K562 (cell line): ENCODE data around the gene ZBTB47. TPM values are rescaled to one million over a fixed set of nuclear protein-coding genes. Genes with fewer than 3 reads are reported as not detected.

Experiments used
- ATAC-seq: fragments of 200-7000 bp; cut with Tn5 transposase; 3 replicates; pipeline ENCODE4 v1.9.1; 2020; ENCODE audit warnings: moderate library complexity
- BruUV-seq: library from RNA; stranded (reverse); fragments of 400-500 nt; replicated peaks from 2 replicates; lab custom pipeline; 2021; lab: Mats Ljungman, UMichigan
- CTCF ChIA-PET: fragments of 300-600 bp; formaldehyde crosslinking; extraction: SDS; loops from one replicate; lab custom pipeline; 2021; ENCODE audit warnings: low intra/inter-chr PET ratio; lab: Yijun Ruan, JAX
- POLR2A ChIA-PET: fragments of 300-600, 350-650 bp; sonication (Branson Sonifier 250); formaldehyde crosslinking; extraction: SDS; loops from one replicate; lab custom pipeline; 2021; ENCODE audit warnings: antibody characterized with exemption, inconsistent platforms; lab: Yijun Ruan, JAX
- DNase-seq, 4 experiments: peaks; one replicate each; pipeline versions ENCODE4 v3.0.0 to v3.0.0-alpha.2; 2011 to 2018; ENCODE audit warnings: low spot score in 3 of 4, mixed read lengths in 3 of 4; ENCODE audit errors: extremely low read depth in 1 of 4
- FAIRE-seq: peaks from 2 replicates; lab custom pipeline; 2011; peaks lifted over from hg19 to GRCh38; lab: Jason Lieb, UNC
- H2AFZ ChIP-seq: 2 replicates; pipeline ENCODE4 v1.6.0; 2011; ENCODE audit warnings: low read depth, low read length, control low read depth, inconsistent platforms
- H3K27ac ChIP-seq: fragments of 200-600 bp; 3 replicates; pipeline ENCODE4 v1.8.0; 2011; ENCODE audit warnings: low read depth, mild to moderate bottlenecking, control low read depth, inconsistent platforms, low read length, moderate library complexity, mixed read lengths; ENCODE audit errors: extremely low read depth
- H3K27me3 ChIP-seq, 2 experiments: fragments of 300-600 bp in 1 of 2; 2 replicates in 1 of 2; 3 replicates in 1 of 2; pipeline versions ENCODE4 v1.6.0 to v1.8.0; 2011; ENCODE audit warnings: inconsistent platforms in 2 of 2, low read length in 2 of 2, mild to moderate bottlenecking in 1 of 2, mixed read lengths in 1 of 2, moderate library complexity in 1 of 2; ENCODE audit not compliant: control insufficient read depth in 2 of 2, insufficient read depth in 2 of 2
- H3K36me3 ChIP-seq: fragments of 300-600 bp; 3 replicates; pipeline ENCODE4 v1.8.0; 2011; ENCODE audit warnings: mild to moderate bottlenecking, low read length, inconsistent platforms; ENCODE audit not compliant: control insufficient read depth, insufficient read depth
- H3K4me1 ChIP-seq, 2 experiments: fragments of 200-600 bp in 1 of 2; replicated peaks in 1 of 2; 2 replicates in 1 of 2; 3 replicates in 1 of 2; pipeline versions ENCODE4 v1.5.1 to v1.8.0; 2011; ENCODE audit warnings: inconsistent platforms in 2 of 2, low read length in 2 of 2, mild to moderate bottlenecking in 1 of 2, mixed read lengths in 1 of 2, moderate library complexity in 1 of 2; ENCODE audit not compliant: control insufficient read depth in 2 of 2, insufficient read depth in 2 of 2
- H3K4me2 ChIP-seq: 2 replicates; pipeline ENCODE4 v1.6.1; 2011; ENCODE audit warnings: low read length, control low read depth, inconsistent platforms, mixed read lengths; ENCODE audit not compliant: insufficient read depth
- H3K4me3 ChIP-seq: fragments of 200-600 bp; sonication (generic), shearing (Covaris generic); 2 replicates; pipeline ENCODE4 v1.5.1; 2016; ENCODE audit warnings: control low read depth, inconsistent platforms
- H3K79me2 ChIP-seq: fragments of 200-600 bp; 3 replicates; pipeline ENCODE4 v1.8.0; 2011; ENCODE audit warnings: low read length, inconsistent platforms; ENCODE audit not compliant: control insufficient read depth, insufficient read depth
- H3K9ac ChIP-seq, 2 experiments: 2 replicates each; pipeline versions ENCODE4 v1.6.0 to v1.6.1; 2011; ENCODE audit warnings: low read depth in 2 of 2, low read length in 2 of 2, control low read depth in 1 of 2, inconsistent platforms in 1 of 2, mild to moderate bottlenecking in 1 of 2, mixed read lengths in 1 of 2; ENCODE audit not compliant: insufficient read depth in 1 of 2
- H3K9me1 ChIP-seq: one replicate; pipeline ENCODE4 v1.6.0; 2011; ENCODE audit warnings: inconsistent platforms, mild to moderate bottlenecking, low read length, moderate library complexity; ENCODE audit not compliant: control insufficient read depth, insufficient read depth
- H3K9me3 ChIP-seq: replicated peaks from 2 replicates; pipeline ENCODE4 v1.5.1; 2011; ENCODE audit warnings: low read depth, low read length, inconsistent platforms; ENCODE audit not compliant: control insufficient read depth, insufficient read depth
- H4K20me1 ChIP-seq: replicated peaks from 2 replicates; pipeline ENCODE4 v1.6.1; 2011; ENCODE audit warnings: low read length, inconsistent platforms, mixed read lengths; ENCODE audit not compliant: control insufficient read depth, insufficient read depth
- HDAC3 ChIP-seq: fragments of 450-650 bp; IDR thresholded peaks from 2 replicates; pipeline ENCODE4 v1.6.1; 2018; ENCODE audit warnings: borderline replicate concordance, mild to moderate bottlenecking, moderate library complexity; ENCODE audit not compliant: partially characterized antibody
- MAFK ChIP-seq: IDR thresholded peaks from 2 replicates; pipeline ENCODE4 v1.6.1; 2011; ENCODE audit warnings: low read length, improper control_type of control experiment
- ZC3H8 ChIP-seq: fragments of 450-650 bp; IDR thresholded peaks from 2 replicates; pipeline ENCODE4 v1.6.1; 2017
- ZNF311 ChIP-seq: fragments of 250-450 bp; sonication (Bioruptor Pico); IDR thresholded peaks from 2 replicates; pipeline ENCODE4 v1.4.0; 2020; ENCODE audit warnings: mild to moderate bottlenecking, moderate library complexity
- WGBS: fragments of 100-300 bp; shearing (Covaris generic); methylation state at CpG from one replicate; pipeline ENCODE4 v1.1.6; 2016; ENCODE audit warnings: low coverage, mixed read lengths; ENCODE audit not compliant: insufficient coverage; ENCODE audit errors: missing lambda C conversion rate; 5-methylcytosine and 5-hydroxymethylcytosine counted together
- in situ Hi-C: fragments of 300-500 bp; cut with MboI; formaldehyde crosslinking; loops from 4 replicates; pipeline ENCODE4 v1.15.0; 2018; ENCODE audit warnings: inconsistent platforms, mixed read lengths
- intact Hi-C: fragments of 100-400 bp; cut with micrococcal nuclease; formaldehyde crosslinking; loops from 2 replicates; pipeline ENCODE4 v1.14.2; 2022
- polyA plus RNA-seq, 8 experiments: library from polyadenylated mRNA; depleted of rRNA in 4 of 8; stranded (reverse) in 5 of 8; unstranded in 3 of 8; fragments of >200 nt; fragmentation: Nextera tagmentation in 2 of 8; fragmentation: Illumina TruSeq in 1 of 8; extraction: Ambion mirVana in 2 of 8; extraction: Trizol in 1 of 8; gene quantifications; 2 replicates each; pipeline versions ENCODE4 v1.2.1 to v1.2.3, GENCODE V29; 2011 to 2014; ENCODE audit warnings: inconsistent platforms in 1 of 8, missing spikeins in 1 of 8
- total RNA-seq, 7 experiments: library from RNA; depleted of rRNA in 6 of 7; stranded (reverse); fragments of >200 nt in 6 of 7; fragmentation: Illumina TruSeq in 2 of 7; extraction: Trizol in 2 of 7; gene quantifications; 2 replicates each; pipeline versions ENCODE4 v1.2.1 to v1.2.3, GENCODE V29; 2011 to 2021; ENCODE audit warnings: low replicate concordance in 1 of 7

ZBTB47 gene
- total and polyA plus RNA-seq, 9 of the 15 experiments (the other 6 are each of a cell fraction or from before 2014, with no cell fraction given) = 0.11 to 4.6 (median 1.7) TPM; not detected in 1

GRCh38 chr3:42663581-42664437, 10.3 kb downstream of the ZBTB47 start:
- FAIRE-seq (no peak), DNase-seq (no peak), ATAC-seq (no peak)
- Histone ChIP-seq H3K9me1 (no peaks in the 10 kb centered on the region), H3K9ac (no peak overlapping the region; a peak in 1 of 4 replicates), H3K4me3 (no peak overlapping the region), H3K27ac (no peak overlapping the region), H4K20me1 (peaks cover 11% of the 10 kb centered on the region; the same call in 1 of the 2 replicates), H3K4me1 (peaks cover 4 to 17% of the 10 kb centered on the region in 2 experiments; a peak in 4 of 5 replicates), H3K79me2 (no peaks in the 10 kb centered on the region), H3K27me3 (0 out of 5 replicates have a peak, but pooled peaks cover 0 to 6% of the 10 kb centered on the region in 2 experiments), H3K36me3 (no peaks in the 10 kb centered on the region), H3K4me2 (no peak overlapping the region), H2AFZ (no peak overlapping the region), H3K9me3 (no peaks in the 10 kb centered on the region)
- in situ Hi-C loops (no loop called here), intact Hi-C loops (no loop called here)
- WGBS = 63% methylated on average over 31 of the region's 38 CpGs
- TF ChIP-seq ZC3H8 = no peak
- POLR2A ChIA-PET = interaction anchor here (0.6 to 1.1 kb wide), 2 partner anchors 12 to 14 kb away, joined by 3 to 5 read pairs; no protein-coding TSS in a partner anchor
- CTCF ChIA-PET = no interaction called here
- BruUV-seq = no TSS peak

DNA sequence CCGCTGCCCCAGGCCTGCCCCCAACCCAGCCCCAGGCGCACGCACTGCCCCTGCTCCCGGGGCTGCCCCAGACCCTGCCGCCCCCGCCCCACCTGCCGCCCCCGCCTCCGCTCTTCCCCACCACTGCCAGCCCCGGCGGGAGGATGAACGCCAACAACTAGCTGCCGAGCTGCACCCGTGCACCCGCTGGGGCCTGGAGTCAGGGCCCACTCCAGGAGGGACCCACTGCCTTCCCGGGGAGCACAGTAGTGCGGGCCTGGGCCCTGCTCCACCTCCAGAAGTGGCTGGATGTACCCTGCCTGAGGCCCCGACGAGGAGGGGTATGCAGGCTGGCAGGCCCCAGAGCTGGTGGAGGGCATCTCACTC, 10.9 kb downstream of the ZBTB47 start:
- 34% methylated on average over 10 of the region's 19 CpGs for WGBS
- in situ Hi-C loops (no loop called here), intact Hi-C loops (no loop called here)
- Histone ChIP-seq H3K9ac (no peak overlapping the region), H3K4me1 (peaks cover 4 to 13% of the 10 kb centered on the region in 2 experiments; a peak in 4 of 5 replicates), H2AFZ (no peak overlapping the region), H3K4me2 (no peak overlapping the region), H3K4me3 (no peak overlapping the region), H3K27me3 (peaks cover 0 to 9% of the 10 kb centered on the region in 2 experiments; a peak in 1 of 5 replicates), H4K20me1 (peaks cover 11% of the 10 kb centered on the region; the same call in 1 of the 2 replicates), H3K27ac (no peak overlapping the region), H3K9me1 (no peaks in the 10 kb centered on the region), H3K79me2 (no peaks in the 10 kb centered on the region), H3K9me3 (no peaks in the 10 kb centered on the region), H3K36me3 (no peaks in the 10 kb centered on the region)
- POLR2A ChIA-PET = no interaction called here
- CTCF ChIA-PET = no interaction called here
- DNase-seq (no peak), FAIRE-seq (no peak), ATAC-seq (no peak)
- no TSS peak for BruUV-seq
- no peak for TF ChIP-seq ZNF311 (CRISPR knock-in tag)
- no peak for TF ChIP-seq HDAC3
- TF ChIP-seq MAFK = no peak
